Small intestine (tissue), 7 donors: ENCODE measurements around the gene SORBS1. TPM values are rescaled to one million over a fixed set of nuclear protein-coding genes. Genes with fewer than 3 reads are reported as not detected.

Experiments
- DNase-seq, 2 donors: peaks; one replicate each; pipeline versions ENCODE4 v3.0.0 to v3.0.0-alpha.2; 2013
- FAIRE-seq: peaks from 2 replicates; lab custom pipeline; 2012; peaks lifted over from hg19 to GRCh38; lab: Jason Lieb, UNC
- H3K27ac ChIP-seq, 3 donors: one replicate each; pipeline ENCODE4 v1.5.1; 2013; ENCODE audit warnings: low read length in 2 of 3, mild to moderate bottlenecking in 2 of 3, control low read depth in 1 of 3, inconsistent platforms in 1 of 3, low read depth in 1 of 3, moderate library complexity in 1 of 3
- H3K27me3 ChIP-seq, 3 donors: one replicate each; pipeline ENCODE4 v1.6.1; 2013; ENCODE audit warnings: low read length in 3 of 3, inconsistent platforms in 1 of 3; ENCODE audit not compliant: control insufficient read depth in 3 of 3, insufficient read depth in 3 of 3
- H3K36me3 ChIP-seq, 3 donors: one replicate each; pipeline ENCODE4 v1.6.1; 2013; ENCODE audit warnings: low read length in 3 of 3, inconsistent platforms in 1 of 3, low read depth in 1 of 3, mild to moderate bottlenecking in 1 of 3, moderate library complexity in 1 of 3; ENCODE audit not compliant: control insufficient read depth in 3 of 3, insufficient read depth in 2 of 3
- H3K4me1 ChIP-seq, 3 donors: one replicate each; pipeline ENCODE4 v1.6.1; 2013; ENCODE audit warnings: low read length in 2 of 3, inconsistent platforms in 1 of 3, low read depth in 1 of 3, mild to moderate bottlenecking in 1 of 3, moderate library complexity in 1 of 3; ENCODE audit not compliant: control insufficient read depth in 3 of 3, insufficient read depth in 2 of 3
- H3K4me3 ChIP-seq, 3 donors: one replicate each; pipeline ENCODE4 v1.5.1; 2013; ENCODE audit warnings: low read length in 3 of 3, control low read depth in 1 of 3, inconsistent platforms in 1 of 3, low read depth in 1 of 3, mild to moderate bottlenecking in 1 of 3, moderate library complexity in 1 of 3
- H3K9me3 ChIP-seq, 2 donors: one replicate each; pipeline ENCODE4 v1.6.1; 2013; ENCODE audit warnings: low read depth in 1 of 2, low read length in 1 of 2; ENCODE audit not compliant: control insufficient read depth in 2 of 2, insufficient read depth in 1 of 2
- WGBS, 3 donors: extraction: QIAGEN DNeasy Blood & Tissue Kit; methylation state at CpG; one replicate each; pipeline ENCODE4 v1.1.7; 2013; 5-methylcytosine and 5-hydroxymethylcytosine counted together
- polyA plus RNA-seq, 4 donors: library from polyadenylated mRNA; stranded (reverse) in 3 of 4; unstranded in 1 of 4; fragments of 200-250 nt in 3 of 4; fragments of 120-200 nt in 1 of 4; gene quantifications; one replicate each; pipeline versions ENCODE4 v1.2.1 to v1.2.3, GENCODE V29; 2013
- donor health status: healthy with polysubstance abuse.
- donor health status: control.
- donor health status: control.
- donor health status: Bipolar disorder and iron deficiency.
- donor health status: healthy.

SORBS1 gene
- polyA plus RNA-seq, 4 donors: 4.9 to 35.5 (median 20.1) TPM

GRCh38 chr10:95414016-95414830, 146.9 kb downstream of the SORBS1 start:
- DNase-seq: no peak
- Histone ChIP-seq H3K4me3 (no peak overlapping the region), H3K9me3 (no peaks in the 10 kb centered on the region), H3K27me3 (no peaks in the 10 kb centered on the region), H3K27ac (peak overlapping the region in 1 of 3 donors; percentile 1), H3K4me1 (no peaks in the 10 kb centered on the region), H3K36me3 (peaks cover 0 to 28% (median 3%) of the 10 kb centered on the region in 3 donors)
- no peak for FAIRE-seq
- WGBS, 3 donors: 87 to 94% (median 92%) methylated on average over 27 of the region's 27 CpGs

DNA sequence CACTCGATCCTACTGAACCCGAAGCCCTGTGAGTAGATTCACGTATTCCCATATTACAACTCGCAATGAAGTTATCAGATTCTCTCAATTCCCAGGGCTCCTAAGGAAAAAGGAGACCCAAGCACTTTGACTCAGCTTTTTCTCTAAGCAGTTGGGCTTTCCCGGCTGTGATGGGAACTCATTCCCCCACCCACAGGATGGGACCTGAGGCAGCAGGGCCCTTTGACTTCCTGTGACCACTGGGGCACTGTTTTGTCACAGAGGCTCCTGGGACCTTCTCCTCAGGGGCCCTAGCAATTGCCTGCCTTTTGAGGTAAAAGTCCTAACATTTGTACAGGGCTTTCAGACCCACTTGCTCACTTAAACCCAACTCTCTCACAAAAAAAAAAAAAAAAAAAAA, 147.6 kb downstream of the SORBS1 start:
- FAIRE-seq (no peak), DNase-seq (no peak)
- Histone ChIP-seq H3K9me3 (no peaks in the 10 kb centered on the region), H3K4me1 (peaks cover 0 to 2% (median 0%) of the 10 kb centered on the region in 3 donors), H3K4me3 (no peak overlapping the region), H3K27ac (peak overlapping the region in 1 of 3 donors; percentile 43), H3K36me3 (peaks cover 0 to 28% (median 3%) of the 10 kb centered on the region in 3 donors), H3K27me3 (no peaks in the 10 kb centered on the region)
- WGBS, 3 donors: 85 to 86% (median 85%) methylated on average over 5 of the region's 5 CpGs

- Histone ChIP-seq H3K36me3 (peaks cover 0 to 34% (median 3%) of the 10 kb centered on the region in 3 donors), H3K9me3 (no peaks in the 10 kb centered on the region), H3K27ac (no peak overlapping the region), H3K4me3 (no peak overlapping the region), H3K4me1 (peaks cover 0 to 3% (median 0%) of the 10 kb centered on the region in 3 donors), H3K27me3 (no peaks in the 10 kb centered on the region)
- WGBS, 3 donors: 61 to 76% (median 73%) methylated on average over 4 of the region's 4 CpGs
- no peak for FAIRE-seq
- DNase-seq: no peak
Measured at GRCh38 chr10:95411635-95412034, 149.5 kb downstream of the SORBS1 start.

DNA sequence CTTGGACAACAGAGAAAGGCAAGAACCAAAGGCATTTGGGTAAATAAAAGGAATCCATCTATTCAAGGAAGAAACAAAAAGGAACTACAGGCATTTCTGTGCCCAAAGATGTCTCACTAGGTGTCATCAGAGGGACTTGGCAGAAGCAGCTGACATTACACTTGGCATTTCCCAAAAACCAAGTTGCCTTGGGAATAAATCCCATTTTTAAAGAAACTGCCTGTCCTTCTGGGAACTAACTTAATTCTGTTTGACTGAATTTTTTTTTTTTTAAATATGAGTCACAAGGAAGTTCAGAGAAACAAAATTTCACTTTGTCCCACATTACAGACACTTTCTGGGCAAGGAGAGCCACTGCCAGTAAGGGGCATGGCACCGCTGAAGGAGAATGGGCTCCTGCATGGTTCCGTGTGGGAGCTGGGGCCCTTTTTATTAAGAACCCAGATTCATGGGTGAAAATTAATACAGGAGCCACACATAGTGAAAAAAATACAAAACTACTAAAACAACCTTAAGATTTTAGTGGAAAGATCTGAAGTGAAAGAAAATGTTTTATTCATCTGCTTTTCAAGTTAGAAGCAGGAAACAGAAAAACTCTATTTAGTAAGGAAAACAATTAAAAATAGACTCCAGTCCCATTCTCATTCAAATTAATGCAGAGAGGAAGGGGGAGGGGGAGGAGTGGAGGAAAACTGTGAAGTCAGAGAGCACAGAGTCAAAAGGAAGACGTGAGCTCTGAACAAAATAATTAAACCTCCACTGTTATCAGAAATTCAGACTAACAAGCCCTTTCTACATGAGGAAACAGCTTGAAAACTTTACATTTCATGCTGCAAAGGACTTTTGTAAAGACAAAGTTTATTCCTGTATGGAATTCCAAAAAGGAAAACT, 151.9 kb downstream of the SORBS1 start:
- Histone ChIP-seq H3K36me3 (peaks cover 0 to 33% (median 0%) of the 10 kb centered on the region in 3 donors), H3K4me1 (peaks cover 0 to 3% (median 0%) of the 10 kb centered on the region in 3 donors), H3K27me3 (no peaks in the 10 kb centered on the region), H3K9me3 (no peaks in the 10 kb centered on the region), H3K27ac (peak overlapping the region in 1 of 3 donors; percentile 63), H3K4me3 (no peak overlapping the region)
- FAIRE-seq (no peak), DNase-seq (no peak)
- 54 to 79% (median 67%) methylated on average over 3 of the region's 3 CpGs for WGBS, 3 donors

DNA sequence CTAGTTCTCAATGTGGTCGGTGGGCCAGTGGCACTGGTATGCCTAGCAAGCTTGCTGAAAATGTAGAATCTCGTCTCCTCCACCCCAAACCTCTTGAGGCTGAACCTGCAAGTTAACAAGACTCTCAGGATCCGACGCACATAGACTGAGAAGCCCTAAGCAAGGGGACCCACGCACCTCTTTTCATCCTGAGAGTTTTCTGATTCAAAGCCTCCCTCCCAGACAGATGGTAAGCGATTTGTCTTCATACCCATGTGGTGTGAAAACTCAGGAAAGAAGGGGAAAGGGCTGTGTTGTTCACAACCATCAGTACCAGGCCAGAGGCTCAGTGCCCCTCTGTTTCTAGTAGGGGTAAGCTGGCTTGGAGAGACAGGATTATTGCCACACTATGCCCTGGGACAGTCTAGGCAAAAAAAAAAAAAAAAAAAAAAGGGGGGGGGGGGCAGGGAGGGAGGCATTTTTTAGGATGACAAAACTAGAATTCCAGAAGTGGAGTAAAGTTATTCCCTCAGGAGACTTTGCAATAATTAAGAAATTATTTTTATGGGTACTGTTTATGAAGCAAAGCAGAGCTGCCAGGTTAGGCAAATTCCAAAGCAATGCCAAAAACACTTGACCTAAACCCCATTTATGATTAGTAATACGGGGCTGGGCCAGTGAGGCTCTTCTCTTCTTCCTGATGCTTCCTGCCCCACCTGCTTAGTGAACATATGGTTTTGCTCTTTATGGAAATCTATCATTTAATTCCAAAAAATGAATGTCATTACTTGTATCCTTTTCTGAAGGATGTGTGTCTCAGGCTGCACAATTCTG, 152.8 kb downstream of the SORBS1 start:
- Histone ChIP-seq H3K4me3 (no peak overlapping the region), H3K27ac (peak overlapping the region in 1 of 3 donors; percentile 63), H3K9me3 (no peaks in the 10 kb centered on the region), H3K27me3 (no peaks in the 10 kb centered on the region), H3K36me3 (peaks cover 0 to 31% (median 0%) of the 10 kb centered on the region in 3 donors), H3K4me1 (peaks cover 0 to 3% (median 0%) of the 10 kb centered on the region in 3 donors)
- 77 to 81% (median 81%) methylated on average over 7 of the region's 7 CpGs for WGBS, 3 donors
- no peak for FAIRE-seq
- no peak for DNase-seq

GRCh38 chr10:95407546-95407945, 153.6 kb downstream of the SORBS1 start:
- no peak overlapping the region for H3K27ac ChIP-seq
- WGBS, 3 donors: 85 to 92% (median 87%) methylated on average over 7 of the region's 7 CpGs
- peaks cover 0 to 35% (median 0%) of the 10 kb centered on the region in 3 donors for H3K36me3 ChIP-seq
- H3K27me3 ChIP-seq: no peaks in the 10 kb centered on the region
- H3K4me1 ChIP-seq: peaks cover 0 to 3% (median 0%) of the 10 kb centered on the region in 3 donors
- no peaks in the 10 kb centered on the region for H3K9me3 ChIP-seq
- FAIRE-seq (no peak), DNase-seq (no peak)
- H3K4me3 ChIP-seq: no peak overlapping the region

DNA sequence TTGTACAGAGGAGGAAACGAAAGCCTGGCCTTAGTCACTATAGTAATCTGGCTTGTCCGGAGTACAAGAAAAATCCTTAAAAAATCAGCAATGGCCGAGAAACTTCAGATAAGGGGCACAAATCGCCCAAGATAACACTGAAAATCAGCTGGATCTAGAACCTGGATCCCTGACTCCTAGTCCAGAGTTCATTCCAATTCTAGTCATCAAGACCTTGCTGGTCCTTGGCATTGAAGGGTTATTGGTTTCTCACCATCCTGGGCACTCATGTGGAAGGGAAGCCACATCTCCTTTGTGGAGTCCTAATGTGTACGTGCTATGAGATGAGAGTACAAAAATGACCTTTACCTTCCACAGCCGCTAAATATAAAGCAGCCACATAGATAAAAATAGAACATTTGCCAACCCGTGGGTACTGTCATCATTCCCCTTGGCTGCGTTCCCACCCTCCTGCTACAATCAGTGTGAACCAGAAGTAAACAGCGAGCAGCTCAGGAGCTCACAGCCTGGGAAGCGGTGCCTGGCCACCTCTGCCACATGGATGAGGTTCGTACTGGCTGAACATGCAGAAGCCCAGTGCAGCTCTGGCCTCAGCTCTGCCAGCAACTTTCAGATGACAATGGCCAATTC, 154.4 kb downstream of the SORBS1 start:
- WGBS, 3 donors: 18 to 50% (median 38%) methylated on average over 11 of the region's 11 CpGs
- FAIRE-seq: no peak
- no peaks in the 10 kb centered on the region for H3K27me3 ChIP-seq
- H3K27ac ChIP-seq: peak overlapping the region in 1 of 3 donors; percentile 35
- peaks cover 0 to 3% (median 0%) of the 10 kb centered on the region in 3 donors for H3K4me1 ChIP-seq
- no peak overlapping the region for H3K4me3 ChIP-seq
- no peaks in the 10 kb centered on the region for H3K9me3 ChIP-seq
- DNase-seq: peak in 1 of 2 donors; percentile 83
- peaks cover 0 to 35% (median 0%) of the 10 kb centered on the region in 3 donors for H3K36me3 ChIP-seq
